AG09319 (cell line): ENCODE results near the gene MMADHC.

ENCODE experiments used
- DNase-seq: peaks from one replicate; pipeline ENCODE4 v3.0.0-alpha.2; 2010; ENCODE audit warnings: low read depth; ENCODE audit errors: extremely low read depth
- TF ChIP-seq, protein P1 (sequence below): IDR thresholded peaks from 2 replicates; pipeline ENCODE4 v1.5.1; 2011; ENCODE audit warnings: low read depth, mild to moderate bottlenecking, inconsistent platforms, low read length, moderate library complexity

Gene MMADHC

DNA sequence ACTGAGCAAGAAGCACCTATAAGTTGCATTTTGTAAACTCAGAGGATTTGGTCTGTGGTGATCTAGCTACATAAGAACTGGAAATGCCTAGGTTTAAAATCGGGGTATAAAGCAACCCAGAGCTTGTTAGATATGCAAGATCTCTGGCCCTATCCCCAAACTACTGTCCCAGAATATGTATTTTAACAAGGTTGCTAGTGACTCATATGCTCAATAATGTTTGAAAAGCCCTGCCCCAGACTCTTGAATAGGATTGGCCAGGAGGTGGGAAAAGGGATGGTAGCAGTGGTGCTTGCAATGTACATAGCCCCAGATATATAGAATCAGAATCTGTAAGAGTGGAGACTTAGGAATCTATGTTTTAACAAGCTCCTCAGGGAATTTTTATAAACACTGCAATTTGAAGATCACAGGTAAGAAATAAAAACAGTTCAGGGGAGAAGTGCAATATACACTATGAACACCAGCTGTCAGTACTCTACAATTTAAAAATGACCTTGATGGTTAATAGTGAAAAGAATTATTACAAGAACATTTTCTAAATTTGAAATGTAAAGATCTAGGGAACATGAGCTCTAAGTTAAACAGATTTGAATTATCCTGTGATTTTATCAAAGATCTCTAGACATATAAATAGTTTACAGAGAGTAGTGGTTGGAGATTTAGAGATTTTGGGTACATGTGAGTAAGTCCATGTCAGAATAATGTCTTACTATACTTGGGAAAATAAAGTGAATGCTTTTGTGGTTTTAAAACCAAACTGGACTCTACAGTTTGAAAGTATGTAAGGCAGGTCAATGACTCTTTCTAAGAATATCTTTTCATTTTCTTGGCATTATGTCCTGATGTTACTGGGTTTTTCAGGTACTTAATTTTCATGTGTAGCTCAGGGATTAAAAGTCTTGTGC, 7.7 kb upstream of the MMADHC start:
- TF ChIP-seq, protein P1, sequence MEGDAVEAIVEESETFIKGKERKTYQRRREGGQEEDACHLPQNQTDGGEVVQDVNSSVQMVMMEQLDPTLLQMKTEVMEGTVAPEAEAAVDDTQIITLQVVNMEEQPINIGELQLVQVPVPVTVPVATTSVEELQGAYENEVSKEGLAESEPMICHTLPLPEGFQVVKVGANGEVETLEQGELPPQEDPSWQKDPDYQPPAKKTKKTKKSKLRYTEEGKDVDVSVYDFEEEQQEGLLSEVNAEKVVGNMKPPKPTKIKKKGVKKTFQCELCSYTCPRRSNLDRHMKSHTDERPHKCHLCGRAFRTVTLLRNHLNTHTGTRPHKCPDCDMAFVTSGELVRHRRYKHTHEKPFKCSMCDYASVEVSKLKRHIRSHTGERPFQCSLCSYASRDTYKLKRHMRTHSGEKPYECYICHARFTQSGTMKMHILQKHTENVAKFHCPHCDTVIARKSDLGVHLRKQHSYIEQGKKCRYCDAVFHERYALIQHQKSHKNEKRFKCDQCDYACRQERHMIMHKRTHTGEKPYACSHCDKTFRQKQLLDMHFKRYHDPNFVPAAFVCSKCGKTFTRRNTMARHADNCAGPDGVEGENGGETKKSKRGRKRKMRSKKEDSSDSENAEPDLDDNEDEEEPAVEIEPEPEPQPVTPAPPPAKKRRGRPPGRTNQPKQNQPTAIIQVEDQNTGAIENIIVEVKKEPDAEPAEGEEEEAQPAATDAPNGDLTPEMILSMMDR, result peak; percentile 46
- DNase-seq, result no peak

DNA sequence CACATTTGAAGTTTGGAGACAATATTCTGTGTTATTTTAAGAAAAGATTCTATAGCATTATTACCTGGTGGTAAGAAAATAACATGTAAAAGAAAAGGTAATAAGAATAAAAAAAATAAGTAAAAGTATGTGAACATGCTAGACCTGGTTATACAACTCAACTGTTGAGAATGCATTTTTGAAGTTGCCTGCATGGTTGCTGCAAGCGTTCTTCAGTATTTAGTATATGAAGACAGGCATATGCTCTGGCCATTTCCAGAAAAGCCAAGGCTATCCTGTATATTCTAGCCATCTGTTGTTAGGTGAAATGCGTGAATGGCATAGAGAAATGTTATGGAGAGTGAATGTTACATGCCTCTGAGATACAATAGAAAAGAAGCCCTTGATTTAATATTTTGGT, 6.8 kb upstream of the MMADHC start:
- TF ChIP-seq, protein P1, result no peak
- DNase-seq, result no peak

DNA sequence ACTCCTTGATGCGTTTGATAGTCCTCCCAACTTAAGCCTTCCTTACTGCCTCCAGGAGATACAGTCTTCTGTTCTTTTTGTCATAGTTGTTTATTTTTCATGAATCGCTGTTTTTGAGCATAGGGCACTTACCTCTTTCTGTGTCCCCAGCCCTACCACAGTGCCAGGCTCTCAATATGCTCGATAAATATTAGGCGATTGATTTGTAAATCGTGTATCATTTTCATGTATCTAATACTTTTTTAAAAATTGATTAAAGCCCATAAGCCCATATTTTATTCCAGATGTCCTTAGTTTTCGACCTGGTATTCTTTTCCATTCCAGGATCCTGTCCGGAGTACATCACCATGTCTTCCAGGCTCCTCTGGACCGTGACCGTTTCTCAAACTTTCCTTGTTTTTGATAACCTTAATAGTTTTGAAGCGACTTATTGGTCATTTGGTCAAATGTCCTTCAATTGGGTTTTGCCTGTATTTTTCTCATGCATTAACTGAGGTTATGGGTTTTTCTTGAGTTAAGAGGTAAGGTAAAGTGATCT, 444 bp upstream of the MMADHC start:
- TF ChIP-seq, protein P1, result no peak
- no peak for DNase-seq

GRCh38 chr2:149586898-149587219, 716 bp downstream of the MMADHC start:
- DNase-seq, result no peak
- TF ChIP-seq, protein P1, result no peak

DNA sequence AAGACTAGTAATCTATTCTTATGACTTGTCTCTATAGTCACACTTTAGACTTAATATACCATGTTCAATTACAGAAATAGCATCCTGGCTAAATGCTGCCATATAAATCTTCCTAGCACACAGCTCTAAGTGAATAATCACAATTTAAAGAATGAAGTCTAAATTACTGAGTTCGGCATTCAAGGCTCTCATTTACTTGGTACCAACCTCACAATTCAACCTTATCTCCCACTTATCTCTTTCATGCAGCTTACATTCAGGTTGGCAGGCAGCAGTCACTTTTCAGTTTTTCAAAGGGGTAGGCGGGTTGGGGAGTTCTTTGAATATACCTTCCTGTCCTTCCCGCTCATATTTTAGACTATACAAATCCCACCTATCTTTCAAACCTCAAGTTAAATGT, 1.5 kb downstream of the MMADHC start:
- TF ChIP-seq, protein P1, result no peak
- no peak for DNase-seq

GRCh38 chr2:149585166-149585885, 2.2 kb downstream of the MMADHC start:
- no peak for DNase-seq
- TF ChIP-seq, protein P1, result no peak
